ENCODE results near the gene FOSL1.

DNA sequence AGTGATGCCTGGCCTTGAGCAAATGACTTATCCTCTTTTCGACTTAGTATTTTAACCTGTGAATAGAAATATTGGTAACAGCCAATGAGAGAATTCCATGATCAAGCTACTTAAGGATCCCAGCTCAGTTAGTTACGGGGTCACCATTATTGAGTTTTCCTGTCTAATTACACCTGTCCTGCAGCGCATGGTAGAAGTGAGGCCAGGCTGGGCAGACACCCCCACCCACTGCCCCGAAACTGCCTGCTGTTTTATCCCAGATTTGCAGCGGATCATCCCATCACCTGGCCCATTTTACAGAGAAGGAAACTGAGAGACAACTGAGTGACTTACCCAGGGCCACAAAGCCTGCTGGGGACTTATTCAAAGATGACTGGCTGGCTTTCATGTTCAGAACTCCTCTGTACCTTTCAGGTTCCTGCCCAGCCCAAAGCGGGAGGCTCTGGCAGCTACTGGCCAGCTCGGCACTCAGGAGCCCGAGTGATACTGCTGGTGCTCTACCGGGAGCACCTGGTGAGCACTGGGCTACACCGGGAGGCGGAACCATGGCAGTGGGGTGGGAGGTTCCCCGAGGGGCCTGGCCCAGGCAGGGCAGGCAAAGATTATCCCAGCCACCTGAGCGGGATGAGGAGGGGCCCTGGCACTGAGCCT, 38.5 kb downstream of the FOSL1 start:
- no peak for TF ChIP-seq CTCF (IDR thresholded peaks at IDR 0.05; ENCODE audit: insufficient read depth, low read length)
- no peak for TF ChIP-seq REST (IDR thresholded peaks at IDR 0.05; ENCODE audit: insufficient replicate concordance, low read depth)
- TF ChIP-seq POLR2AphosphoS5 (IDR thresholded peaks at IDR 0.05; ENCODE audit: low read depth), result no peak
